Smooth muscle cell of the umbilical artery (primary cell): ENCODE data around the gene NFIL3. TPM values are rescaled to one million over a fixed set of nuclear protein-coding genes. Genes with fewer than 3 reads are reported as not detected.

Experiments used
- total RNA-seq: library from RNA; depleted of rRNA; stranded (reverse); fragments of >200 nt; gene quantifications from 2 replicates; pipeline ENCODE4 v1.2.3, GENCODE V29; 2014

NFIL3 gene
- 17.0 and 24.1 TPM in 2 replicates for total RNA-seq

GRCh38 chr9:91423785-91424402 lies at the start of gene NFIL3:
TSS of gene NFIL3 (minus strand) at chr9:91423832. CDS start at chr9:91410734, 13,098 bp downstream.

GRCh38 chr9:91361291-91362050 lies 62.2 kb downstream of the NFIL3 start, which contains the start of gene AUH:
TSS of gene AUH (minus strand) at chr9:91361918. CDS start at chr9:91361889, 29 bp downstream.

Other genes starting within 250 kb of the NFIL3 start
- gene AUH, start 61.9 kb downstream of the NFIL3 start, total RNA-seq: 15.0 and 20.8 TPM in 2 replicates